Fibroblast of lung (primary cell): ENCODE data around the gene LOC128125822.

Source experiments
- CTCF ChIP-seq, 2 donors: IDR thresholded peaks in 1 of 2; conservative IDR thresholded peaks in 1 of 2; 1 replicate in 1 of 2; 2 replicates in 1 of 2; pipeline ENCODE4 v1.5.1; 2011 to 2012; ENCODE audit warnings: low read length in 2 of 2, control low read depth in 1 of 2, inconsistent platforms in 1 of 2, low read depth in 1 of 2, mild to moderate bottlenecking in 1 of 2
- EZH2 ChIP-seq: IDR thresholded peaks from 2 replicates; pipeline ENCODE4 v1.5.1; 2012; ENCODE audit warnings: low read length, control low read depth, mild to moderate bottlenecking; ENCODE audit errors: missing control alignments

GRCh38 chr6:63530991-63531390, 41.3 kb upstream of the LOC128125822 start:
- TF ChIP-seq CTCF (conservative IDR thresholded peaks at IDR 0.05 in 1 of 2, IDR thresholded peaks at IDR 0.05 in 1 of 2; ENCODE audit: low read depth in 1 of 2, low read length in 2 of 2) (no peak), EZH2 (no peak)
